Activated CD8-positive, alpha-beta memory T cell treated with anti-CD3 and anti-CD28 coated beads for 36 hours (primary cell): ENCODE results near the gene NKX1-1. TPM values are rescaled to one million over a fixed set of nuclear protein-coding genes. Genes with fewer than 3 reads are reported as not detected.
"Not testable (repeated sequence)": the region's sequence is repeated elsewhere in the genome, so short reads cannot be mapped to it uniquely, and the experiment has no call there.

Source experiments
- CTCF ChIA-PET: fragments of 350-600 bp; sonication (Branson Sonifier 250); formaldehyde crosslinking; loops from one replicate; lab custom pipeline; 2021; ENCODE audit warnings: antibody characterized with exemption; lab: Charles Lee
- POLR2A ChIA-PET: fragments of 350-600 bp; sonication (Branson Sonifier 250); formaldehyde crosslinking; loops from one replicate; lab custom pipeline; 2021; ENCODE audit warnings: antibody characterized with exemption; lab: Charles Lee
- total RNA-seq, 2 experiments: library from RNA; stranded (reverse); gene quantifications; one replicate each; pipeline ENCODE4 v1.2.3, GENCODE V29; 2021

NKX1-1 gene
- total RNA-seq = not detected

DNA sequence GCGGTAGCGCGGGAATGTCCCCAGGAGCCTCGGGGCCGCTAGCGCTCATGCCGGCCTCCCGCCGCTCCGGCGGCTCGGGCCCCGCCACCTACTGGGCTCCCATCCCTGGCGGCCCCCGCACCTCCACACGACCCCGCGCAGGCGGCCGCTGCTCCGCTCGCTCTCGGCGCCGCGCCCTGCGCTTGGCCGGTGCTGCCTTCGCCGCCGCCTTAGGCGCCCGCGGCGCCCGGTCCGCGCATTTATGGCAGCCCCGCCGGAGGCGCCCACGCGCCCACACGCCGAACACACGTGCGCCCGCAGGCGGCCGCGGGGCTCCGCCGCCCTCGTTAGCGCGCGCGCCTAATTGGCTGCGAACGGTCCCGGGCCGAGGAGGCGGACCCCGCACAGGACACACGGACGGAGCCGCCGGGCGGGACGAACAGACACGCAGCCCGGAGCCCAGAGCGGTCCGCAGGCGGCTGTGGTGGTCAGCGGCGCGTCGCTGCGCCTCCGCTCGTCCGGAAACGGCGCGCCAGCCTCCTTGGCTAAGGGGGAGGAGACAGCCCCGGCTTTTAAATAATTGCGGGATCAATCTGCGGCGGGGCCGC lies at the start of gene NKX1-1:
Gene NKX1-1 (minus strand): TSS at position 49 of the 587 bp plus-strand sequence. CDS start 0 bp downstream, at position 49.
- CTCF ChIA-PET = no interaction called here

DNA sequence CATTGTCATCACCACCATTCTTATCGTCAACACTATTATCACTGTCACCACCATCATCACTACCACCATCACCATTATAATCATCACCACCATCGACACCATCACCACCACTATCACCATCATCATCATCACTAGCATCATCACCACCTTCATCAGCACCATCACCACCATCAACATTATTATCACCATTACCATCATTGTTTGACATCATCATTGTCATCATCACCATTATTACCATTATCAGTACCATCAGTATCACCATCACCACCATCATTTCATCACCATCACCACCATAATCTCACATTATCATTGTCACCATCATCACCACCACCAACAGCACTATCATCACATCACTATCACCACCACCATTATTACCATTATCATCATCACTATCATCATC lies 47.5 kb upstream of the NKX1-1 start:
- ChIA-PET CTCF (no interaction called here), POLR2A (no interaction called here)

More for the DNA sequence above, at the start of gene NKX1-1:
- POLR2A ChIA-PET = no interaction called here

DNA sequence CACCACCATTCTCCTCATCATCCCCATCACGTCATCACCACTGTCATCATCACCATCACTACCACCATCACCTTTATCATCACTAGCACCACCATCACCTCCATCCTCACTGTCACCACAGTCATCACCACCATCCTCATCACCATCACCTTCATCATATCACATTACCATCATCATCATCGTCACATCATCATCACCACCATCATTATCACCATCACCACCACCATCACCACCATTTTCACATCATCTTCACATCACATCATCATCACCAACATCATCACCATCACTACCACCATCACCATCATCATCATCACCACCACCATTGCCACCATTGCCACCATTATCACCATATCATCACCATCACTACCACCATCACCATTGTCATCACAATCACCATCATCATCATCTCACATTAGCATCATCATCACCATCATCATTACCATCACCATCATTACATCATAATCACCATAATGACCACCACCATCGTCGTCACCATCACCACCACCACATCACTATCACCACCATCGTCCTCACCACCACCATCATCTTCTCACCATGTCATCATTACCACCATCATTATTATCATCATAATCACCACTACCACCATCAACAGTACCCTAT lies 46.3 kb upstream of the NKX1-1 start:
- ChIA-PET CTCF (no interaction called here), POLR2A (no interaction called here)

DNA sequence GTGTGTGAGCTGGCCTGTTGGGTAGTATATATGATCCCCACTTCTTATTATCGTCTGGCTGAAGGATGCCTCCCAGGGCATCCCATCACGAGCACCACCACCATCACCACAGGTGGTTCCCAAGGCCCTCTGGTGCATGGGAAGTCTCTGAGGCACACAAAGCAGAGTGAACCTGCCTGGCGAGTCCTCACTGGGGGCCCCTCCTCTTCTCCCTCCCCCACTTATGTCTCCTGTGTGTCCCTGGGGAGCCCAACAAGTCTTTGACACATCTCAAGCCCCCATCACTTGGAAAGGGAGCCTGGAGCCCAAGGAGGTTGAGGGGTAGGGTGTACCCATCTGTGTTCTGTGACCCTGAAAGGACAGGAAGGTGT lies 45.5 kb upstream of the NKX1-1 start:
- POLR2A ChIA-PET = no interaction called here
- CTCF ChIA-PET = no interaction called here

DNA sequence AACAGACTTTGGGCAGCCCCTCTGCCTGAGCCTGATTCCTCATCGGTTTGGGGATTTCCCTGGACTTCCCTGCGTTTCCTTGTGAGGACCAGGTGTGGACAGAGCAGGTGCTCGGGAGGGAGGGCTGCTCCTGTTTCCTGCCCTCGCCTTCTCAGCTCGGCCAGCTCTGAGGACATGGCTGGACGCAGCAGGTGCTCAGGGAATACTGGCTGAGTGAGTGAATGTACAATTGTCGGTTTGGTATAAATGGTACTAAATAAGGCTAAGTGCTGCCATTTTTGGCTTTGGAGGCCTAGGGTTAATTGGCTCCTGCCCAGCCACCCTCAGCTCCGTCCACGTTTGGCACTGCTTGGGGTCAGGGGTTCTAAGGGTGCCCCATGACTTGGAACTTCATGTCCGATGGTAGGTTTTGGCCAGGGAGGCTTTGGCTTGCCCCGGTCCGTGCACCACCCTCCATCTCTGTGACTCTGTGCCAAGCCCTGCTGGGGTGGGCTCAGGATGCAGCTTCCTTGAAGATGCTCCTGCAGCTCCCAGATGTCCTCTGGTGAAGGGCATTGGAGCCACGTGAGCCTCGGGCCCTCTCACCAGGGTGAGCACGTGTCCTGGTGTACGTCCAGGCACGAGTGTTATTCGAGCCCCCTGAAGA lies 45.0 kb upstream of the NKX1-1 start:
- ChIA-PET POLR2A (no interaction called here), CTCF (no interaction called here)

DNA sequence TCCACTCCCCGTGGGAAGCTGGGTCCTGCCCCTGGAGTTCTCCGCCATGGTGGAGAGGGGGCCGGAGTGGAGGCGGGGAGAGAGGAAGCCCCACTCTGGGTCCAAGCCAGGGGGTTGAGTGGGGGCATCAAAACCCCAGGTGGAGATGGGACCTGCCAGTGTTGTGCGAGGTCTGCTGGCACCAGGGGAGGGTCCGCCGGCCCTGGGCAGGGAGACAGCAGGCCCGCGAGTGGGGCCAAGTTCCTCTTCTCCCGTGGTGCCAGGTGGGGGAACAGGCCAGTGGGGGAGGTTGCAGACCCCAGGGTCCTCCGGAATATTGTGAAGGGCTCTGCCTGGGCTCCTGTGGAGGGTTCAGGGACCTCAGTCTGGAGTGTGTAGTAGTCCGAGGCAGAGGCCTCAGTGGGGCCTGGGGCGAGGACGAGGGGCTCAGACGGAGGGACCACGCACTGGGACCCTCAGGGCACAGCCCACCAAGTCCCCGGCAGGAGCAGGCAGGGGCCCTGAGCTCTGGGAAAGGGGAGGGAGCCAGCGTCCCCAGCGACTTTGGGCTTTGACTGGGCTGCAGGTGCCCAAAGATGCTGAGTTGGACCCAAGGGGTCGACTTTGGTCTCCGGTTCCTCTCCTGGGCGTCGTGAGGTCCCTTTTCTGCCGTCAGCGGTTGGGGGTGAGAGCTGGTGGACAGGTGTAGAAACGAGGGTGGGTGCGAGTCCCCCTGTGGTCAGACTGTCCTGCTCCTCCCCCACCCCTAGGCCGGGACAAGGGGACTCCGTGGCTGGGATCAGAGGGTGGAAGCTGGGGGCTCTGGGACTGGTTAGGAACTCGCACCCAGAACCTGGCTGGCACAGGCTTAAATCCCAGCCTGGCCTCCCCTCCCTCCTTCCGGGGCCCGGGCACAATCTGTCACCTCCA lies 43.8 kb upstream of the NKX1-1 start:
- CTCF ChIA-PET = no interaction called here
- POLR2A ChIA-PET = no interaction called here

DNA sequence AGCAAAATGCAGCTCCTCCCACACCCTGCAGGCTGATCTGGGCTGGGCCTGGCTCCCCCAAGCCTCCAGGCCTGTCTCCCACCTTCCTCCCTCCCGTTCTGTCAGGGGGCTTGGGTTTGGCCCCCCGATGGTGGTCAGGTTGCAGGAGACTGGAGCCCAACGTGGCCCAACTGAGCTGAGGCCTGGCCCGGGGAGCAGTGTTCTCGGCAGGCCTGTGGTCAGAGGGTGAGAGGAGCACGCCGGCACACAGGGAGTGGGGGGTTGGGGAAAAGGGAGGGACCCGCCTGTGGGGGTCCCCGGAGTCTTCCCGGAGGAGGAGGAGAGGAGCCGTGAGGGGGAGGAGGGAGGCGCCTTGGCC lies 43.2 kb upstream of the NKX1-1 start:
- ChIA-PET CTCF (no interaction called here), POLR2A (no interaction called here)

DNA sequence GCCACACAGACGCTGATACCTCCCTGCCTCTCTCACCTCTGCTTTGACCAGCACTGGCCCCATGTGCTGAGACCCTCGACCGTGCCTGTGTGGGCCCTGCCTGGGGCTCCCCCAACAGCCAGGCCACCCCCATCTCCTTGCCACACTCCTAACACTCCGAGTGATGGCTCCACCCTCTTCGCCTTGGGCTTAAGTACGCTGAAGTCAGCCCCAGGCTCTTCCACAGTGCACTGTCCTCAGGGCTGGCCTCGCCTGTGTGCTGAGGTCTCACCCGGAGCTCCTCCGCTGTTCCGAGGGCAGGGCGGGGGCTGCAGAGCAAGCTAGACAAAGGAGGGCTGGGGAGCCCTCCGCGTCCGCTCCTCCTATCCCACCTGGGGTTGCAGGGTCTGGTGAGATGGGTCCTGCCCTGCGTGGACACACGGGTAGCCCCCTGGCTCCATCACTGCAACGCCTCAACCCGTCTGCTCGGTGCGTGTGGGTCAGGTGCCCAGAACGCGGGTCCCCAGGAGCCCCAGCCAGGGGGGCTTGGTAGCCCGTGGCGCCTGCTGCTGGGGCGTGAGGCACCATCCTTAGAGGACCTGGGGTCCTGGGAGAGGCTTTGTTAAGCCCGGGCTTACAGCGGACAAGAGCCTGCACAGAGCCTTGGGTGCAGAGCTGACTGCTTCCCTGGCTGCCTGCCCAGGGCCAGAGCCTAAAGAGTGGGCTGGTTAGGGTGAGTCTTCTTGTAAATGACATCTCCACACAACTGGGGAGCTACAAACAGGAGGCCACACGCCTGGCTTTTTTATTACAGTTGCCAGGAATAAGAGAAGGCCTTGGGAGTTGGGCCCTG lies 42.6 kb upstream of the NKX1-1 start:
- POLR2A ChIA-PET = no interaction called here
- CTCF ChIA-PET = no interaction called here

DNA sequence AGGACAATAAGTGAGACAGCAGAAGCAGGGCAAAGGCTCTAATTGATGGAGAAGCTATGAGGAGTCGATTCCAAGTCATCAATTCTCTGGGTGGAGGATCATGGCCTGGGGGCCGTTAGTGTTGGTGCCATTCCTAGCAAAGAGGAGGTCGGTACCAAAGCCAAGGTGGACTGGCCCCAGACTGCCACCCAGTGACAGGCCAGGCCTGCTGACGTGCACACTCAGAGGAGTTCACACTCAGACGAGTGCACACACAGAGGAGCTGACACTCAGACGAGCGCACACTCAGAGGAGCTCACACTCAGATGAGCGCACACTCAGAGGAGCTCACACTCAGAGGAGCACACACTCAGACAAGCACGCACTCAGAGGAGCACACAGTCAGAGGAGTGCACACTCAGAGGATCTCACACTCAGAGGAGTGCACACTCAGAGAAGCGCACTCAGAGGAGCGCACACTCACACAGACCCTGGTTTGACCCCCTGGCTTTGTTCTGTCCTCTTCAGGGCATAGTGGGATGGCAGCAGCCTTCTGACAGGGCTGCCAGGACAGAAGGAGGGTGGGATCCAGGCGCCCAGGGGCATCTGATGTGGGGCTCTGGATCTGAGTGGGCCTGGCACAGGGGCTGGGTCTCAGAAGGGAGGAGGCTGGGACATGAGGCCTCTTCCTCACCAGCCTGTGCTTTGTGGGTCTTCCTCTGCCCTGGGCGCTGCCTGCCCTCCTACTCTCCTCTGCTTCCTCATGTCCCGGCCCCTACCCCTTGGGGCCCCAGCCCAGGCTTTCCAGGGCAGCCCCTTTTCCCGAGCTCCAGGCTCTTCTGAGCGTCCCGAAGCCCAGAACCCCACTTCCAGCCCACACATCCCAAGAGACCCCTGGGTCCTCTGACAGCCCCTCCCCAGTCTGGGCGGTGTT lies 41.7 kb upstream of the NKX1-1 start:
- POLR2A ChIA-PET = no interaction called here
- CTCF ChIA-PET = no interaction called here

DNA sequence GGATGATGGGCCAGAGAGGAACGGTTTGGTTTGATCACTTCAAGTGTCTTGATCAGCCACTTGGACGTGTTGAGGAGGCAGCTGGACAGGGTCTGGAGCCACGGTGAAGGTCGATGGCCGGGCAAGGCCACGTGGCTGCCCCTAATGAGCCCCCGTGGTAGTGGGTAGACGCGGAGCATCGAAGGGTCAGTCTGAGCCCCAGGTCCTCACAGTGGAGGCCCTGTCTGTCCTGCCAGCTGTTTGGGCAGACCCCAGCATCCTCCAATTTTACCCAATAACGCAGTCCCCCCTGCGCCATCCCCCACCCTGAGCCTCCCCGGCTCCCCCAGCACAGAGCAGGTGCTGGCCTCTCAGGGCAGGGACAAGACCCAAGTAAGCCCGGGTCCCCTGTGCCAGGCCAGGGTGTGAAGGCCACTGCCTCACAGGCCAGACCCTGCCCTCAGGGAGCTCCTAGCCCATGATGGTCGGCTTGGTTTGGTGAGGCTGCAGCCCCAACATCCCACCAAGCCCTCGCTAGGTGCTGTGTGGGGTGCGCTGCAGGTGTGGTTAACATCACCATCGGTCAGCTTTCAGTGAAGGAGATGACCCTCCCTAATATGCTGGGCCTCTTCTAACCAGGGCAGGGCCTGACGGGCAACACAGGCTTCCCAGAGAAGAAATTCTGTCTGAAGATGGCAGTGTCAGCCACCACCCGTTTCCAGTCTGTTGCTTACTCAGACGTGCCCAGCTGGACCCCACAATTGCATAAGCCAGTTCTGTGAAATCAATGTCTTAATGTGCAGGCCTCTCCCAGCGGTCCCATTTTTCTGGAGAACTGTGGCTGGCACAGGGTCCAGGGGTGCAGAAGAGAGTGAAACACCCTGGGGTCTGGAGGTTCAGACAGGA lies 40.5 kb upstream of the NKX1-1 start:
- CTCF ChIA-PET = no interaction called here

DNA sequence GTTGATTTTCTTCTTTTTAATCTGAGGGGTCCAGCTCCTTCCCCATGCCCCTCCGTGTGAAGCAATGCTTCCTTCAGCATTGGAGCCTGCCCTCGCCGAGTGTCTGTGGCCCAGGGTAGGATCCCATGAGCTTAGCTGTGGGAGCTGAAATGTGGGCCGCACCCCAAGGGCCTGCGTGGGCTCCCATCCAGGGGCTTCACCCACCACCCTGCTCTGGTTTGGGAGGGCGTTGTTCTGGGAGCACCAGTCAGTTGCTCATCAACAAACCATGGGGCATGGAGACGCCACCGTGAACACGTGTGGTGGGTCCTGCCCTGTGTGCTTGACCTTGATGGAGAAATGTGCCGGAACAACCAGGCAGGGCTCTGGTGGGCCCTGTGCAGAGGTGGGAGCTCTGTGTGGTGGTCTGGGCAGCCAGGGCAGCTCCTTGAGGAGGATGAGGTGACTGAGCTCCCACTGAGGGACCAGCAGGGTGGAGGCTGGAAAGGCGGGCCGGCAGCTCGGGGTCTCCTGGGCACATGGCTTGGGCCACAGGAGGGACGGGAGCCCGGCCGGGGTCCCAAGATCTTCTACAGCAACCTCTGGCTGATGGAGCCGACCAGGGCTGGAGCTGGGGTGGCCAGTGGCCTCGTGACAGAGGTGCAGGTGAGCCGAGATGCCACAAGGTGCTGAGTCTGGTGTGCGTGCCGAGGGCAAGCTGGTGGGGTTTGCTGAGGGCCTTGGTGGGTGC lies 39.6 kb upstream of the NKX1-1 start:
- ChIA-PET CTCF (no interaction called here), POLR2A (no interaction called here)

More for the DNA sequence above, 40.5 kb upstream of the NKX1-1 start:
- POLR2A ChIA-PET = no interaction called here

DNA sequence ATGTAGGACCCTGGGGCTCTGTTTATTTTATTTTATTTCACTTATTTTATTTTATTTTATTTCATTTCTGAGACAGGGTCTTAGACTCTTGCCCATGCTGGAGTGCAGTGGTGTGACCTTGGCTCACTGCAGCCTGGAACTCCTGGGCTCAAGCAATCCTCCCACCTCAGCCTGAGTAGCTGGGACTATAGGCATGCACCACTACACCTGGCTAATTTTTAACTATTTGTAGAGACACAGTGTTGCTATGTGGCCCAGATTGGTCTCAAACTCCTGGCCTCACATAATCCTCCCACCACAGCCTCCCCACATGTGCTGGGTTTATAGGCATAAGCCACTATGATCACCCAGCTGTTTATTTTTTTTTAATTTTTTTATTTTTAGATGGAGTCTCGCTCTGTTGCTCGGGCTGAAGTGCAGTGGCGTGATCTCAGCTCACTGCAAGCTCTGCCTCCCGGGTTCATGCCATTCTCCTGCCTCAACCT lies 37.5 kb upstream of the NKX1-1 start:
- POLR2A ChIA-PET = not testable (repeated sequence)
- CTCF ChIA-PET = interaction anchor here (0.8 kb wide), 1 partner anchor 106 kb away, joined by 3 read pairs; no protein-coding TSS in a partner anchor

DNA sequence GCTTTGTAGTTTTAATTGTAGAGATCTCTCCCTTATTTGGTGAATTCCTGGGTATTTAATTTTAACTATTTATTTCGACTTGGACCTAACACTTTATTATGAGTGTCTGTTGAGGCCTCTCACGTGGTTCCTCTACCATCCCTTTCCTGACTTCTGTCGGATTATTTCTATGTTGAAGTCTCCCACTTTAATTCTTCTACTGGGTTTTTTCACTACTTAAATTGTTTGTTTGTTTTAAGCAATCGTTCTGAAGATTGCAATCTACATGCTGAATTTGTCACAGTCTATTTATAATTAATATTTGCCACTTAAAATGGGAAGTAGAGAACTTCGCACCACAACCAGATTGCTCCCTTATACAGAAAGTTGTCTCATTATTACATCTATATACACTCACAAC lies 20.8 kb upstream of the NKX1-1 start:
- ChIA-PET POLR2A (no interaction called here), CTCF (no interaction called here)

DNA sequence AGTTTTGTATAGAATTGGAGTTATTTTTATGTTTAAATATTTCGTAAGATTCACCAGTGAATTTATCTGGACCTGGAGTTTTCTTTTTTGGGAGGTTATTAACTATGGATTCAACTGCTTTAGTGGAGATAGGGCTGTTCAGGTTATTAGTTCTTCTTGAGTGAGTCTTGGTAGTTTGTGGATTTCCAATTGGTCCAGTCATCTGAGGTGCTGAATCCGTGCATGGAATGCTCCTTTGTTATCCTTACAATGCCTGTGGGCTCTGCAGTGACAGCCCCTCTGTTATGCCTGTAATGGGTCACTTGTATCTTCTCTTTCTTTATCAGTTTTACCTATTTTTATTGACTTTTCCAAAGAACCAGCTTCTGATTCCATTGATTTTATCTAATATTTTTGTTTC lies 15.4 kb upstream of the NKX1-1 start:
- CTCF ChIA-PET = no interaction called here

DNA sequence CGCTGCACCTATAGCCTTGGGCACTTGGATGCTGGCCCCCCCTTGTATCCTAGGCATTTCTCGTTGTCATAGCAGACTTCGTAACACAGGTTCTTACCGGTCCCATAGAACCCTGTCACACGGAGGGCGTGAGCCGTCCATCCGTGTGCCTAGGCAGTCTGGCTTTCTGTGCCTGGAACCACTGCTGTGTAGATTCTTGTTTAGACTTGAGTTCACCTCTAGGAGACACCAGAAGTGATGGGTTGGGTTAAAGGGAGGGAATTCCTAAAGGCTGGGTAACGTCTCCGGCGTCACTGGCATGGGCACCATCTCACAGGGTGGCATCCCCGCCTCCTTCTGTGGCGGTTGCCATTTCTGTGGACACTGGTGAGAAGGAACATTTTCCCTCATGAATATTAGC lies 13.5 kb upstream of the NKX1-1 start:
- ChIA-PET CTCF (no interaction called here), POLR2A (no interaction called here)

More for the DNA sequence above, 15.4 kb upstream of the NKX1-1 start:
- POLR2A ChIA-PET = no interaction called here

DNA sequence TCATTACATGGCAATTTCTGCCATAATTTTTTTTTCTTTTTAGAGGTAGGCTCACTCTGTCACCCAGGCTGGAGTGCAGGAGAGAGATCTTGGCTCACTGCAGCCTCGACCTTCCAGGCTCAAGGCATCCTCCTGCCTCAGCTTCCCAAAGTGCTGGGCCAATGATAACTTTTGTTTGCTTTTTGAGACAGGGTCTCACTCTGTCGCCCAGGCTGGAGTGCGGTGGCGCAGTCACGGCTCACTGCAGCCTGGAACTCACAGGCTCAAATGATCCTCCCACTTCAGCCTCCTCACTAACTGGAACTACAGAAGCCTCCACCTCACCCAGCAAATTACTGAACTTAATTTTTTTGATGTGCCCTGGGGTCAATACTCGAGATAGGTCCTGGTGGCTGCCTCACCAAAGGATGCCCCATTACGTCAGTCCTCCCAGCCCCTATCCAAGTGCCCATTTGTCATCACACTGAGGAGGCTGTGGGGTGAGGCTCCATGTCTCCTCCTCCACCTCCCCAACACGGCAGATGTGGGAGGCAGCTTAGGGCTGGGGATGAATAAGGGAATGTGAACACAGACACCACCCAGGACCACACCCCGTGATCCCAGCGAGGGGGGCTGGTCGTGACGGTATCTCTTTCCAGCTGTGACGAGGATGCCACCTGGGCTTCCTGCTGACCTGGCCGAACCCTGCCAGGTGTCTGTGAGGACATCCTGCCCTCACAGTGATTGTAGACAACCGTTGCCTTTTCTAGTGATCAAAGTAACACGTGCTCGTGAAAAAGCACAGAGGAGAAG lies 12.4 kb upstream of the NKX1-1 start:
- ChIA-PET CTCF (no interaction called here), POLR2A (no interaction called here)
